Frontal cortex (tissue), 4 donors: Measurements from ENCODE around the gene STK38. TPM values are rescaled to one million over a fixed set of nuclear protein-coding genes. Genes with fewer than 3 reads are reported as not detected.
"Not testable (repeated sequence)": the region's sequence is repeated elsewhere in the genome, so short reads cannot be mapped to it uniquely, and the experiment has no call there.

Experiments used
- DNase-seq, 2 donors: peaks; one replicate each; pipeline ENCODE4 v3.0.0; 2012; ENCODE audit warnings: low spot score in 2 of 2
- FAIRE-seq: peaks from 2 replicates; lab custom pipeline; 2012; peaks lifted over from hg19 to GRCh38; lab: Jason Lieb, UNC
- small RNA-seq: library from RNA; depleted of rRNA; stranded (forward); fragments of <200 nt; gene quantifications from one replicate; pipeline ENCODE3, GENCODE V24; 2014
- total RNA-seq: library from RNA; depleted of rRNA; stranded (reverse); fragments of >200 nt; gene quantifications from one replicate; pipeline ENCODE4 v1.2.3, GENCODE V29; 2014
- donor health status: control.
- donor health status: control.
- donor health status: control.

STK38 gene
- total RNA-seq, 1 donor from 2014 or later, result 9.8 TPM

GRCh38 chr6:36449173-36449572, 98.1 kb downstream of the STK38 start:
- not testable (repeated sequence) for FAIRE-seq

GRCh38 chr6:36445621-36446020, 101.7 kb downstream of the STK38 start:
- DNase-seq (no peak), FAIRE-seq (no peak)

More at GRCh38 chr6:36449173-36449572, 98.1 kb downstream of the STK38 start:
- DNase-seq, result not testable (repeated sequence)

- no peak for FAIRE-seq
These were observed 102.8 kb downstream of the STK38 start for GRCh38 chr6:36444470-36444869.

More at GRCh38 chr6:36444470-36444869, 102.8 kb downstream of the STK38 start:
- no peak for DNase-seq

Small RNA genes within 50 kb of the gene (small RNA-seq; reads per million reads assigned to genes)
- not detected for gene RN7SL502P

Other genes starting within 250 kb of the STK38 start
- under 0.01 TPM for gene BNIP5, start 210.6 kb downstream of the STK38 start, total RNA-seq
- gene ETV7, start 159.8 kb downstream of the STK38 start, total RNA-seq, result not detected
- gene PXT1, start 104.6 kb downstream of the STK38 start, total RNA-seq, result not detected
- gene KCTD20, start 104.5 kb downstream of the STK38 start, total RNA-seq, result 68.1 TPM
- gene SRSF3, start 46.9 kb upstream of the STK38 start, total RNA-seq, result 217 TPM
- 2.0 TPM for gene CDKN1A, start 131.2 kb upstream of the STK38 start, total RNA-seq
- not detected for gene RAB44, start 150.3 kb upstream of the STK38 start, total RNA-seq